HG03066 (cell line): ENCODE data around the gene FH.

Experiments
- ATAC-seq: cut with Tn5 transposase; IDR thresholded peaks from one replicate; pipeline ENCODE4 v1.9.1; 2021; ENCODE audit warnings: low read depth; ENCODE audit not compliant: unreplicated experiment

The FH gene

GRCh38 chr1:241525026-241525425 is 5.5 kb upstream of the FH start:
- ATAC-seq, result no peak

- ATAC-seq, result no peak
These were observed 2.2 kb upstream of the FH start for GRCh38 chr1:241521718-241522117.

GRCh38 chr1:241520080-241520465 is 518 bp upstream of the FH start:
- ATAC-seq, result no peak

- ATAC-seq, result peak; percentile 27
These were observed 863 bp downstream of the FH start for GRCh38 chr1:241518476-241519307.

GRCh38 chr1:241513378-241513777 is 6.2 kb downstream of the FH start:
- ATAC-seq, result no peak

GRCh38 chr1:241507189-241507863 is 12.2 kb downstream of the FH start:
- no peak for ATAC-seq

GRCh38 chr1:241503444-241503843 is 16.1 kb downstream of the FH start:
- no peak for ATAC-seq

- ATAC-seq, result no peak
These were observed 19.6 kb downstream of the FH start for GRCh38 chr1:241499910-241500309.

GRCh38 chr1:241495741-241496140 is 23.8 kb downstream of the FH start:
- no peak for ATAC-seq

GRCh38 chr1:241488739-241489138 is 30.8 kb downstream of the FH start:
- ATAC-seq, result no peak

GRCh38 chr1:241485554-241485992 is 34.0 kb downstream of the FH start:
- ATAC-seq, result peak; percentile 56

- peak; percentile 52 for ATAC-seq
These were observed 34.4 kb downstream of the FH start for GRCh38 chr1:241485145-241485544.

GRCh38 chr1:241482761-241483250 is 36.7 kb downstream of the FH start:
- no peak for ATAC-seq

- no peak for ATAC-seq
These were observed 40.3 kb downstream of the FH start for GRCh38 chr1:241479294-241479693.

- ATAC-seq, result no peak
These were observed 43.9 kb downstream of the FH start for GRCh38 chr1:241475671-241476070.

- ATAC-seq, result no peak
These were observed 46.5 kb downstream of the FH start for GRCh38 chr1:241473026-241473425.

GRCh38 chr1:241470908-241471590 is 48.5 kb downstream of the FH start:
- no peak for ATAC-seq

- no peak for ATAC-seq
These were observed 49.2 kb downstream of the FH start for GRCh38 chr1:241470361-241470760.

- no peak for ATAC-seq
These were observed 53.9 kb downstream of the FH start for GRCh38 chr1:241465673-241466072.

- ATAC-seq, result no peak
These were observed 54.6 kb downstream of the FH start for GRCh38 chr1:241464985-241465384.

- ATAC-seq, result no peak
These were observed 57.2 kb downstream of the FH start for GRCh38 chr1:241462391-241462790.
